ENCODE results near the gene VEGFB. TPM values are rescaled to one million over a fixed set of nuclear protein-coding genes. Genes with fewer than 3 reads are reported as not detected.

VEGFB gene
- polyA plus RNA-seq, 3 donors = 0.40 to 5.6 TPM; not detected in 1

- peaks cover 21 to 24% of the 10 kb centered on the region in 2 donors for H3K4me1 ChIP-seq (ENCODE audit: control insufficient read depth in 1 of 2, insufficient read depth in 2 of 2, low read length in 2 of 2)
- intact Hi-C loops (cut with micrococcal nuclease) = loop anchor here in 1 of 2 donors (5.0 kb wide), 1 partner anchor 36 kb away; the partner anchor contains the start of gene CATSPERZ
- H3K27me3 ChIP-seq (ENCODE audit: control insufficient read depth in 2 of 2, insufficient read depth in 2 of 2, low read length in 2 of 2) = no peaks in the 10 kb centered on the region
- Mint-ChIP-seq H3K36me3 (peaks cover 39 to 53% of the 10 kb centered on the region in 2 donors), H3K4me1 (peaks cover 22% of the 10 kb centered on the region), H3K27me3 (ENCODE audit: low read depth in 3 of 3) (no peaks in the 10 kb centered on the region), H3K4me3 (no peak overlapping the region), H3K27ac (peak overlapping the region in 2 of 7 donors; percentile 18 to 62), H3K9me3 (no peaks in the 10 kb centered on the region)
- no peak overlapping the region for H3K4me2 ChIP-seq (replicated peaks; ENCODE audit: extremely low read depth, low read length, poor library complexity, severe bottlenecking)
- 100% methylated on average over 12 of the region's 15 CpGs for WGBS (ENCODE audit: insufficient coverage)
- TF ChIP-seq CTCF (IDR thresholded peaks at IDR 0.05) = no peak
- H3K9me3 ChIP-seq (replicated peaks in 1 of 2; ENCODE audit: control insufficient read depth in 1 of 2, insufficient read depth in 1 of 2, low read length in 2 of 2) = no peaks in the 10 kb centered on the region
- H3K4me3 ChIP-seq (replicated peaks in 1 of 3; ENCODE audit: low read depth in 2 of 3, low read length in 3 of 3) = no peak overlapping the region
- no peak overlapping the region for H3K9ac ChIP-seq (ENCODE audit: insufficient read depth, low read length, poor library complexity, severe bottlenecking)
- no peaks in the 10 kb centered on the region for H3K79me2 ChIP-seq (ENCODE audit: insufficient read depth, low read length)
- no peak for DNase-seq
- H3K36me3 ChIP-seq (replicated peaks in 1 of 2; ENCODE audit: control insufficient read depth in 1 of 2, insufficient read depth in 2 of 2, low read length in 2 of 2) = peaks cover 52 to 53% of the 10 kb centered on the region in 2 donors
- no peak overlapping the region for H3K27ac ChIP-seq (ENCODE audit: low read depth in 1 of 2, low read length in 2 of 2)
- no peaks in the 10 kb centered on the region for H4K20me1 ChIP-seq (ENCODE audit: insufficient read depth, low read length)
- H2AFZ ChIP-seq (ENCODE audit: insufficient read depth, low read depth, low read length, poor library complexity, severe bottlenecking) = no peak overlapping the region
These were observed 32.0 kb downstream of the VEGFB start for GRCh38 chr11:64266339-64266738.

GRCh38 chr11:64267207-64267945 lies 33.0 kb downstream of the VEGFB start:
- Histone ChIP-seq H3K27ac (ENCODE audit: low read depth in 1 of 2, low read length in 2 of 2) (peak overlapping the region; percentile 84 to 97), H3K4me2 (replicated peaks; ENCODE audit: extremely low read depth, low read length, poor library complexity, severe bottlenecking) (peak overlapping the region; percentile 89)

More at GRCh38 chr11:64267207-64267945, 33.0 kb downstream of the VEGFB start:
- peaks cover 42% of the 10 kb centered on the region in 2 donors for H3K36me3 ChIP-seq (replicated peaks in 1 of 2; ENCODE audit: control insufficient read depth in 1 of 2, insufficient read depth in 2 of 2, low read length in 2 of 2)
- peaks cover 32 to 43% of the 10 kb centered on the region in 2 donors for H3K36me3 Mint-ChIP-seq
- H2AFZ ChIP-seq (ENCODE audit: insufficient read depth, low read depth, low read length, poor library complexity, severe bottlenecking) = peak overlapping the region; percentile 36
- H3K9me3 ChIP-seq (replicated peaks in 1 of 2; ENCODE audit: control insufficient read depth in 1 of 2, insufficient read depth in 1 of 2, low read length in 2 of 2) = no peaks in the 10 kb centered on the region
- DNase-seq = no peak
- peaks cover 29 to 34% of the 10 kb centered on the region in 2 donors for H3K4me1 ChIP-seq (ENCODE audit: control insufficient read depth in 1 of 2, insufficient read depth in 2 of 2, low read length in 2 of 2)
- H3K4me3 ChIP-seq (replicated peaks in 1 of 3; ENCODE audit: low read depth in 2 of 3, low read length in 3 of 3) = peak overlapping the region in 1 of 3 experiments; percentile 95
- peaks cover 8% of the 10 kb centered on the region for H3K79me2 ChIP-seq (ENCODE audit: insufficient read depth, low read length)
- H3K9ac ChIP-seq (ENCODE audit: insufficient read depth, low read length, poor library complexity, severe bottlenecking) = no peak overlapping the region
- peaks cover 29% of the 10 kb centered on the region for H3K4me1 Mint-ChIP-seq
- H3K27ac Mint-ChIP-seq = peak overlapping the region; percentile 96 to 99 (median 98)
- H3K4me3 Mint-ChIP-seq = peak overlapping the region in 1 of 2 donors; percentile 98
- intact Hi-C loops (cut with micrococcal nuclease) = loop anchor here in 1 of 2 donors (5.0 kb wide), 1 partner anchor 35 kb away; the partner anchor contains the start of gene CATSPERZ
- WGBS (ENCODE audit: insufficient coverage) = 96% methylated on average over 11 of the region's 27 CpGs
- H3K9me3 Mint-ChIP-seq = no peaks in the 10 kb centered on the region
- H3K27me3 Mint-ChIP-seq (ENCODE audit: low read depth in 3 of 3) = no peaks in the 10 kb centered on the region
- no peak for TF ChIP-seq CTCF (IDR thresholded peaks at IDR 0.05)
- H3K27me3 ChIP-seq (ENCODE audit: control insufficient read depth in 2 of 2, insufficient read depth in 2 of 2, low read length in 2 of 2) = no peaks in the 10 kb centered on the region
- H4K20me1 ChIP-seq (ENCODE audit: insufficient read depth, low read length) = no peaks in the 10 kb centered on the region

All from CD14-positive monocyte (primary cell).